HepG2 (cell line): ENCODE measurements around the gene ZNF771. TPM values are rescaled to one million over a fixed set of nuclear protein-coding genes. Genes with fewer than 3 reads are reported as not detected.

ENCODE experiments used
- ATAC-seq: fragments of 200-7000 bp; cut with Tn5 transposase; 3 replicates; pipeline ENCODE4 v1.9.1; 2020; ENCODE audit warnings: mild to moderate bottlenecking, moderate library complexity
- BruUV-seq: library from RNA; stranded (reverse); fragments of 400-500 nt; replicated peaks from 2 replicates; lab custom pipeline; 2021; lab: Mats Ljungman, UMichigan
- CTCF ChIA-PET: fragments of 300-600 bp; formaldehyde crosslinking; extraction: SDS; loops from one replicate; lab custom pipeline; 2021; ENCODE audit warnings: low total read pairs, inconsistent platforms, low intra/inter-chr PET ratio; lab: Yijun Ruan, JAX
- POLR2A ChIA-PET: fragments of 350-600 bp; sonication (Branson Sonifier 250); formaldehyde crosslinking; loops from one replicate; lab custom pipeline; 2020; ENCODE audit warnings: antibody characterized with exemption, inconsistent platforms; lab: Yijun Ruan, JAX
- DNase-seq: peaks from one replicate; pipeline ENCODE4 v3.0.0-alpha.2; 2015; ENCODE audit warnings: low spot score
- FAIRE-seq: peaks from 3 replicates; lab custom pipeline; 2011; peaks lifted over from hg19 to GRCh38; lab: Jason Lieb, UNC
- H2AFZ ChIP-seq: one replicate; pipeline ENCODE4 v1.6.1; 2011; ENCODE audit warnings: low read length, inconsistent platforms
- H3K27ac ChIP-seq: fragments of 300-600 bp; 3 replicates; pipeline ENCODE4 v1.8.0; 2011; ENCODE audit warnings: mixed run types, mild to moderate bottlenecking, mixed read lengths, low read length, inconsistent platforms; ENCODE audit not compliant: insufficient read depth; ENCODE audit errors: extremely low read length
- H3K27me3 ChIP-seq, 2 experiments: fragments of 200-600 bp in 1 of 2; 2 replicates in 1 of 2; 3 replicates in 1 of 2; pipeline versions ENCODE4 v1.6.0 to v1.8.0; 2011; ENCODE audit warnings: low read length in 2 of 2, mild to moderate bottlenecking in 2 of 2, moderate library complexity in 2 of 2, inconsistent platforms in 1 of 2; ENCODE audit not compliant: insufficient read depth in 2 of 2, control insufficient read depth in 1 of 2
- H3K36me3 ChIP-seq, 2 experiments: fragments of 200-600 bp in 1 of 2; replicated peaks in 1 of 2; 2 replicates in 1 of 2; 3 replicates in 1 of 2; pipeline versions ENCODE4 v1.5.1 to v1.8.0; 2011; ENCODE audit warnings: low read length in 2 of 2, inconsistent platforms in 1 of 2; ENCODE audit not compliant: insufficient read depth in 2 of 2, control insufficient read depth in 1 of 2
- H3K4me1 ChIP-seq: 2 replicates; pipeline ENCODE4 v1.5.1; 2012; ENCODE audit warnings: low read length, inconsistent platforms; ENCODE audit not compliant: insufficient read depth
- H3K4me2 ChIP-seq: 2 replicates; pipeline ENCODE4 v1.6.0; 2011; ENCODE audit warnings: low read depth, low read length, inconsistent platforms
- H3K4me3 ChIP-seq, 3 experiments: fragments of 200-600 bp in 1 of 3; sonication (generic), shearing (Covaris generic) in 1 of 3; replicated peaks in 1 of 3; 2 replicates each; pipeline ENCODE4 v1.5.1; 2011 to 2016; ENCODE audit warnings: low read length in 3 of 3, inconsistent platforms in 2 of 3, low read depth in 2 of 3, mild to moderate bottlenecking in 2 of 3, control low read depth in 1 of 3, mixed read lengths in 1 of 3; ENCODE audit not compliant: insufficient read depth in 1 of 3
- H3K79me2 ChIP-seq: one replicate; pipeline ENCODE4 v1.6.1; 2011; ENCODE audit warnings: low read length, inconsistent platforms; ENCODE audit not compliant: insufficient read depth
- H3K9ac ChIP-seq: 2 replicates; pipeline ENCODE4 v1.6.0; 2011; ENCODE audit warnings: mild to moderate bottlenecking, low read depth, low read length, inconsistent platforms; ENCODE audit not compliant: insufficient read depth
- H3K9me3 ChIP-seq: 2 replicates; pipeline ENCODE4 v1.5.1; 2012; ENCODE audit warnings: mild to moderate bottlenecking, low read length
- H4K20me1 ChIP-seq: 2 replicates; pipeline ENCODE4 v1.6.0; 2011; ENCODE audit warnings: inconsistent platforms, mild to moderate bottlenecking, low read length, moderate library complexity; ENCODE audit not compliant: insufficient read depth
- GABPA ChIP-seq, 2 experiments: IDR thresholded peaks; 2 replicates each; pipeline ENCODE4 v1.6.1; 2011 to 2016; ENCODE audit warnings: low read depth in 2 of 2, low read length in 1 of 2, missing biosample characterization in 1 of 2, missing genetic modification characterization in 1 of 2
- NCOA5 ChIP-seq: sonication (generic); formaldehyde crosslinking; IDR thresholded peaks from 2 replicates; pipeline ENCODE4 v1.4.0; 2020; ENCODE audit warnings: missing genetic modification reagents
- ZNF775 ChIP-seq: sonication (generic); formaldehyde crosslinking; IDR thresholded peaks from 2 replicates; pipeline ENCODE4 v1.4.0; 2020; ENCODE audit warnings: missing genetic modification reagents, mild to moderate bottlenecking, moderate library complexity, borderline replicate concordance
- ZNF777 ChIP-seq: sonication (generic); formaldehyde crosslinking; IDR thresholded peaks from 2 replicates; pipeline ENCODE4 v1.4.0; 2020; ENCODE audit warnings: missing genetic modification reagents
- WGBS: methylation state at CpG from one replicate; pipeline ENCODE4 v1.1.6; 2017; ENCODE audit warnings: low lambda C conversion rate; 5-methylcytosine and 5-hydroxymethylcytosine counted together
- in situ Hi-C: cut with HindIII; loops from 2 replicates; pipeline ENCODE4 v1.10.0; 2017; ENCODE audit warnings: low pct_unique_long_range_greater_than_20kb; ENCODE audit not compliant: extremely low pct_ligation_motif_present
- intact Hi-C: fragments of 100-400 bp; cut with micrococcal nuclease; formaldehyde crosslinking; loops from one replicate; pipeline ENCODE4 v1.10.0; 2022; ENCODE audit not compliant: unreplicated experiment
- polyA plus RNA-seq, 8 experiments: library from polyadenylated mRNA; depleted of rRNA in 3 of 8; stranded (reverse) in 7 of 8; unstranded in 1 of 8; fragments of >200 nt; fragmentation: Illumina TruSeq in 4 of 8; extraction: Trizol in 4 of 8; gene quantifications; 2 replicates each; pipeline versions ENCODE4 v1.2.1 to v1.2.3, GENCODE V29; 2011 to 2016; ENCODE audit warnings: low read depth in 4 of 8, missing spikeins in 1 of 8, mixed read lengths in 1 of 8; ENCODE audit not compliant: insufficient read depth in 1 of 8
- total RNA-seq, 5 experiments: library from RNA; depleted of rRNA; stranded (reverse); fragments of >200 nt; fragmentation: Illumina TruSeq; extraction: Trizol; gene quantifications; 2 replicates each; pipeline ENCODE4 v1.2.3, GENCODE V29; 2016; ENCODE audit warnings: low read depth in 1 of 5
- TF ChIP-seq, protein P1 (sequence below): sonication (generic); formaldehyde crosslinking; IDR thresholded peaks from 2 replicates; pipeline ENCODE4 v1.4.0; 2020; ENCODE audit warnings: mild to moderate bottlenecking, missing genetic modification reagents

The ZNF771 gene
- total and polyA plus RNA-seq, 2 of the 13 experiments (the other 11 are each of a cell fraction or from before 2014, with no cell fraction given) = 5.0 to 11.8 TPM

DNA sequence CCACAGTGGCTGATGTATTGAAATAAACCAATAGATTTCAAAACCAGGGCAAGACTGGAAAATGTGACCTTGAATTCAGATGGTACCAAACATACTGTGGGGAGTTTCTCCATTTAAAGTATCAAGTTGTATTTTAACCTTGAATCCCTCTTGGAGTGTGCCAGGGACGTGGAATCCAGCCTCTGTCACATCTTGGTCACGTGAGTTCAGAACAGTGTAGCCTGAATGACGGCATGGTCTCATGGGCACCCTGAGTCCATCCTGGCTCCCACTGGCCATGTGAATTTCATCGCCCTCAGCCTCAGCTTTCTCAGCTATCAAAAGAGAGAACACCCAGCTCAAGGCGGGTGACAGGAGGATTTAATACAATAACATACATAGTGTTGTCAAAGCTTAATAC, 6.8 kb downstream of the ZNF771 start (continued):
- TF ChIP-seq, protein P1, sequence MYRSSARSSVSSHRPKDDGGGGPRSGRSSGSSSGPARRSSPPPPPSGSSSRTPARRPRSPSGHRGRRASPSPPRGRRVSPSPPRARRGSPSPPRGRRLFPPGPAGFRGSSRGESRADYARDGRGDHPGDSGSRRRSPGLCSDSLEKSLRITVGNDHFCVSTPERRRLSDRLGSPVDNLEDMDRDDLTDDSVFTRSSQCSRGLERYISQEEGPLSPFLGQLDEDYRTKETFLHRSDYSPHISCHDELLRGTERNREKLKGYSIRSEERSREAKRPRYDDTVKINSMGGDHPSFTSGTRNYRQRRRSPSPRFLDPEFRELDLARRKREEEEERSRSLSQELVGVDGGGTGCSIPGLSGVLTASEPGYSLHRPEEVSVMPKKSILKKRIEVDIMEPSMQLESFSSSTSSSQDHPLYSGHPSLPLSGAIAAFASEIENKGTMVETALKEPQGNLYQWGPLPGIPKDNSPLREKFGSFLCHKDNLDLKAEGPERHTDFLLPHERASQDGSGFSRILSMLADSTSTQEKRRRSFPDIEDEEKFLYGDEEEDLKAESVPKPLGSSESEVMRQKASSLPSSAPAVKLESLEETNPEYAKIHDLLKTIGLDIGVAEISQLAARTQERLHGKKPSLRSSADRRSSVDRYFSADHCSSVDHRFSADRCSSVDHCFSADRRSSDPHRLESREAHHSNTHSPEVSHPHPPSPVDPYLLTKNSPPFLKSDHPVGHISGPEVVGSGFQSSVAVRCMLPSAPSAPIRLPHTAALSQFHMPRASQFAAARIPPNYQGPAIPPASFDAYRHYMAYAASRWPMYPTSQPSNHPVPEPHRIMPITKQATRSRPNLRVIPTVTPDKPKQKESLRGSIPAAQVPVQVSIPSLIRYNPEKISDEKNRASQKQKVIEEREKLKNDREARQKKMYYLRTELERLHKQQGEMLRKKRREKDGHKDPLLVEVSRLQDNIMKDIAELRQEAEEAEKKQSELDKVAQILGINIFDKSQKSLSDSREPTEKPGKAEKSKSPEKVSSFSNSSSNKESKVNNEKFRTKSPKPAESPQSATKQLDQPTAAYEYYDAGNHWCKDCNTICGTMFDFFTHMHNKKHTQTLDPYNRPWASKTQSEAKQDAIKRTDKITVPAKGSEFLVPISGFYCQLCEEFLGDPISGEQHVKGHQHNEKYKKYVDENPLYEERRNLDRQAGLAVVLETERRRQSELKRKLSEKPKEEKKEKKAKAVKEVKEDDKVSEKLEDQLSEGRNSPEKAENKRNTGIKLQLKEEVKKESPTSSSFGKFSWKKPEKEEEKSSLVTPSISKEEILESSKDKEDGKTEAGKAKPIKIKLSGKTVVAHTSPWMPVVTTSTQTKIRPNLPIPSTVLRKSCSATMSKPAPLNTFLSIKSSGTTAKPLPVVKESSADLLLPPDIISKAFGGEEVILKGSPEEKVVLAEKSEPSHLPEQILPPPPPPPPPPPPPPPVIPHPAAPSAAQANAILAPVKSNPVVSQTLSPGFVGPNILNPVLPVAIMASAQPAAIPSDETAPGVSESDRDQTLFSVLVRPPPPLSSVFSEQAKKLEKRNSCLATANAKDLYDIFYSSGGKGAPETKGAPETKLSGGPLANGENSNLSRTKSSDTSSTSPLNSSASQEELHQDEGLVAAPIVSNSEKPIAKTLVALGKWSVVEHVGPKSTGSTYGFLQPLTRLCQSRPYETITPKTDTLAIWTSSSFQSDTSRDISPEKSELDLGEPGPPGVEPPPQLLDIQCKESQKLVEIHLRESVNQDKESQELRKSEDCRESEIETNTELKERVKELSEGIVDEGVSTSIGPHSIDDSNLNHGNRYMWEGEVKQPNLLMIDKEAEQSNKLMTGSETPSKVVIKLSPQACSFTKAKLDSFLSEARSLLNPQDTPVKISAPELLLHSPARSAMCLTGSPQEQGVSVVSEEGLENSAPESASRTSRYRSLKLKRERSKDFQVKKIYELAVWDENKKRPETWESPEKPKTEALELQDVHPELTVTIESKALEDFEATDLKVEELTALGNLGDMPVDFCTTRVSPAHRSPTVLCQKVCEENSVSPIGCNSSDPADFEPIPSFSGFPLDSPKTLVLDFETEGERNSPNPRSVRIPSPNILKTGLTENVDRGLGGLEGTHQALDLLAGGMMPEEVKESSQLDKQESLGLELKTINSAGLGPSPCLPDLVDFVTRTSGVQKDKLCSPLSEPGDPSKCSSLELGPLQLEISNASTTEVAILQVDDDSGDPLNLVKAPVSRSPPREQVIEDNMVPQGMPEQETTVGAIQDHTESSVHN (CRISPR knock-in tag) = no peak

DNA sequence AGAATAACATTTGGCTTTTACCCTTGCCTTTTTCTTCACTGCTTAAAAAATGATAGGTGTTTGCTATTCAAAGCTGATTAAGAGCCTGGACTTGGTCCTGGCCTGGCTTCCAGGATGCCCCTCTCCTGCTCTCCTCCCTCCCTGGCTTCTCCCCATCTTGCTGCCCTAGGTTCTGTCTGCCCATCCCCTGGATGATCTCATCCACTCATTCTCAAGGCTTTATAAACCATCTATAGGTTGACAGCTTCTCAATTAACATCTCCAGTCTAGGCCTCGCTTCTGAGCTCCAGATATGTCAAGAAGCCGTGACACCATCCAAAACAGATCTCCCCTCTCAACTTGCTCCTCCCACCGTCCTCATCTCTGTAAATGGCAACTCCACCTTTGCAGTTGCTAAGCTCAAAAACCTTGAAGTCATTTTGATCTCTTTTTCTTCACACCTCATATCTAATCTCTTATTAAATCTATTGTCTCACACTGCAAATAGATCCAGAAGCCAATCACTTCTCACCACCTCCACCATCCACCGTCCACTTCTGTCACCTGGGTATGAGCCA, 8.7 kb downstream of the ZNF771 start:
- Histone ChIP-seq H2AFZ (no peak overlapping the region), H3K4me1 (peaks cover 10% of the 10 kb centered on the region; the same call in 1 of the 2 replicates), H3K36me3 (peaks cover 21 to 54% of the 10 kb centered on the region in 2 experiments), H3K27me3 (no peaks in the 10 kb centered on the region), H3K9me3 (no peaks in the 10 kb centered on the region), H3K4me2 (no peak overlapping the region), H3K4me3 (no peak overlapping the region), H4K20me1 (no peaks in the 10 kb centered on the region), H3K27ac (no peak overlapping the region), H3K9ac (no peak overlapping the region), H3K79me2 (peaks cover 5% of the 10 kb centered on the region)
- intact Hi-C loops = no loop called here
- no peak for TF ChIP-seq GABPA (IDR thresholded peaks at IDR 0.05; ENCODE audit: low read depth, low read length)
- no peak for TF ChIP-seq GABPA (CRISPR knock-in tag; IDR thresholded peaks at IDR 0.05; ENCODE audit: low read depth)
- TF ChIP-seq ZNF777 (CRISPR knock-in tag) = no peak
- TF ChIP-seq ZNF775 (CRISPR knock-in tag) = no peak
- TF ChIP-seq NCOA5 (CRISPR knock-in tag) = no peak
- no peak for ATAC-seq
- FAIRE-seq = peak; percentile 15
- in situ Hi-C loops = no loop called here
- ChIA-PET CTCF (no interaction called here), POLR2A (interaction anchor here (1.9 kb wide), 1 partner anchor 9 kb away, joined by 7 read pairs; the partner anchor contains the start of gene ZNF771)
- BruUV-seq = no TSS peak
- no peak for DNase-seq
- 97% methylated on average over 4 of the region's 4 CpGs for WGBS
